Choroid plexus epithelial cell (primary cell): ENCODE measurements around the gene PRRG3.

Source experiments
- DNase-seq: peaks from one replicate; pipeline ENCODE4 v3.0.0-alpha.2; 2010; ENCODE audit warnings: low read depth
- H3K4me3 ChIP-seq: 2 replicates; pipeline ENCODE4 v1.5.1; 2011; ENCODE audit warnings: low read depth, mild to moderate bottlenecking, control low read depth, low read length, moderate library complexity
- TF ChIP-seq, protein P1 (sequence below): conservative IDR thresholded peaks from 2 replicates; pipeline ENCODE4 v1.5.1; 2011; ENCODE audit warnings: low read depth, mild to moderate bottlenecking, control low read depth, inconsistent platforms, low read length, moderate library complexity

The PRRG3 gene

DNA sequence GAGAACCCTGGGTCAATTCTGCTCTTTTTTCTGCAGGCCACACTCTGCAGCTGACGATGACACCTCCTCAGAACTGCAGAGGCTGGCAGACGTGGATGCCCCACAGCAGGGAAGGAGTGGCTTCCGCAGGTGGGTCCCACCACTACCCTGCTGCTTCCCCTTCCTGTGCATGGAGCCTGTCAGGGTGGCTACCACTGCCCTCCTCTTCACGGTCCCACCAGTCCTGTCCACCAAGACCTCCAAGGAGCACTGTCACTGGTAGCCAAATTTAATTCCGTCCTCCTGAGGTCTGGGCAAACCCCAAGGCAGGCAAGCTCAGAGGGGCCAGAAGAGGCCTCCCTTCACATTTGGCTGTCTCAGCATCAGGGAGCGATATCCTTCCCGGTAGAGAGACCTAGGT lies 43.5 kb downstream of the PRRG3 start:
- no peak for DNase-seq
- no peak overlapping the region for H3K4me3 ChIP-seq
- TF ChIP-seq, protein P1, sequence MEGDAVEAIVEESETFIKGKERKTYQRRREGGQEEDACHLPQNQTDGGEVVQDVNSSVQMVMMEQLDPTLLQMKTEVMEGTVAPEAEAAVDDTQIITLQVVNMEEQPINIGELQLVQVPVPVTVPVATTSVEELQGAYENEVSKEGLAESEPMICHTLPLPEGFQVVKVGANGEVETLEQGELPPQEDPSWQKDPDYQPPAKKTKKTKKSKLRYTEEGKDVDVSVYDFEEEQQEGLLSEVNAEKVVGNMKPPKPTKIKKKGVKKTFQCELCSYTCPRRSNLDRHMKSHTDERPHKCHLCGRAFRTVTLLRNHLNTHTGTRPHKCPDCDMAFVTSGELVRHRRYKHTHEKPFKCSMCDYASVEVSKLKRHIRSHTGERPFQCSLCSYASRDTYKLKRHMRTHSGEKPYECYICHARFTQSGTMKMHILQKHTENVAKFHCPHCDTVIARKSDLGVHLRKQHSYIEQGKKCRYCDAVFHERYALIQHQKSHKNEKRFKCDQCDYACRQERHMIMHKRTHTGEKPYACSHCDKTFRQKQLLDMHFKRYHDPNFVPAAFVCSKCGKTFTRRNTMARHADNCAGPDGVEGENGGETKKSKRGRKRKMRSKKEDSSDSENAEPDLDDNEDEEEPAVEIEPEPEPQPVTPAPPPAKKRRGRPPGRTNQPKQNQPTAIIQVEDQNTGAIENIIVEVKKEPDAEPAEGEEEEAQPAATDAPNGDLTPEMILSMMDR = no peak

DNA sequence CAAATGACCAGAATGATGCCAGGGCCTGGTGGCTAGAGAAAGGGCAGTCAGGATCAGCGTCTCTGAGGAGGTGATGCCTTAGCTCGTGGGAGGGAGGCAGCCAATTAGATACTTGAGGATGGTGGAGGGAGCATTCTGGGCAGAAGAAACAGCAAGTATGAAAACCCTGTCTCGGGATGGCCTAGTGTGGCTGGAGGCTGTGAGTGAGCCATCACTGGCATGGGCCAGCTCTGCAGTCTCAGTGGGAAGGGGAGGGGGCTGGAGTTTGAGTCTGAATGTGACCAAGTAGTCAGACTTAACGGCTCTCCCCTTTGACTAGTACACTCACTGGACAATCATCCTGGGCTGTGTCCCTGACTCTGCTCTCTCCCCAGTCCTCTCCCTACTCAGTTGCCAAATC lies 46.3 kb downstream of the PRRG3 start:
- TF ChIP-seq, protein P1 = no peak
- DNase-seq = no peak
- H3K4me3 ChIP-seq = no peak overlapping the region

DNA sequence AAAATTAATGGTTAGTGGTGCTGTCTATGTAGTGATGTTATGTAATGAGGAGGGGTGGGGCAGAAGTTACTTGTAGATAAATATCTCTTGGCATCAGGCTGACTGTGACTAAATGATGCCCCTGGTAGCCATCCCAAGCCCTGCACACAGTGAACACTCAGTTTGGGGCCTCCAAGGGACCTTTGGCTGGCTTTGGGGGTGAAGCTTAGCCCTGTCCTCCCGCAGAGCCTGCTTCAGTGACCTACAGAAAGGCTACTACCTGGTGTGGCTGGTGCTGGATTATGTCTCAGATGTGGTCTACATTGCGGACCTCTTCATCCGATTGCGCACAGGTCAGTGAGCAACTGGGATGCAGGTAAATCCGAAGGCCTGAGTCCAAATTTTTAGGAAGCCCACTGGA lies 47.1 kb downstream of the PRRG3 start:
- no peak overlapping the region for H3K4me3 ChIP-seq
- TF ChIP-seq, protein P1 = no peak
- DNase-seq = no peak

DNA sequence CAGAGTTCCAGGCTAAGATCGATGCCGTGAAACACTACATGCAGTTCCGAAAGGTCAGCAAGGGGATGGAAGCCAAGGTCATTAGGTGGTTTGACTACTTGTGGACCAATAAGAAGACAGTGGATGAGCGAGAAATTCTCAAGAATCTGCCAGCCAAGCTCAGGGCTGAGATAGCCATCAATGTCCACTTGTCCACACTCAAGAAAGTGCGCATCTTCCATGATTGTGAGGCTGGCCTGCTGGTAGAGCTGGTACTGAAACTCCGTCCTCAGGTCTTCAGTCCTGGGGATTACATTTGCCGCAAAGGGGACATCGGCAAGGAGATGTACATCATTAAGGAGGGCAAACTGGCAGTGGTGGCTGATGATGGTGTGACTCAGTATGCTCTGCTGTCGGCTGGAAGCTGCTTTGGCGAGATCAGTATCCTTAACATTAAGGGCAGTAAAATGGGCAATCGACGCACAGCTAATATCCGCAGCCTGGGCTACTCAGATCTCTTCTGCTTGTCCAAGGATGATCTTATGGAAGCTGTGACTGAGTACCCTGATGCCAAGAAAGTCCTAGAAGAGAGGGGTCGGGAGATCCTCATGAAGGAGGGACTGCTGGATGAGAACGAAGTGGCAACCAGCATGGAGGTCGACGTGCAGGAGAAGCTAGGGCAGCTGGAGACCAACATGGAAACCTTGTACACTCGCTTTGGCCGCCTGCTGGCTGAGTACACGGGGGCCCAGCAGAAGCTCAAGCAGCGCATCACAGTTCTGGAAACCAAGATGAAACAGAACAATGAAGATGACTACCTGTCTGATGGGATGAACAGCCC lies 48.6 kb downstream of the PRRG3 start:
- no peak for DNase-seq
- H3K4me3 ChIP-seq = no peak overlapping the region
- TF ChIP-seq, protein P1 = no peak

DNA sequence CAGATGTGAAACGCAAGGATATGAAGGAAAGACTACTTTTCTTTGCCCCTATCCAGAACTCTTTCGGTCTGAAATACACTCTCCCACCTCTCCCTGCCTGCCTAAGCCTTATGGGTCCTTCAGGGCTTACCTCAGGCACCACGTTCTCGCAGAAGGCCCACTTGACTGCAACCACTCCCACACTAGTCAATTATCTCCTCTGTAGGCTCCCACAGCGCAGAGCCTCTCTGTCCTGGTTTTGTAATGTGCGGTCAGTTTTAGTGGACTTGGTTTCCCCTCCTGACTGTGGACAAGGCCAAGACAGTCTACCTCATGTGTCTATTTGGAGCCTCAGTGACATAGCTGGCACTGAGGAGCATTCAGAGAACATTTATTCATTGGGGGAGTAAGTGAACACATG lies 50.4 kb downstream of the PRRG3 start:
- DNase-seq = no peak
- TF ChIP-seq, protein P1 = no peak
- H3K4me3 ChIP-seq = no peak overlapping the region

DNA sequence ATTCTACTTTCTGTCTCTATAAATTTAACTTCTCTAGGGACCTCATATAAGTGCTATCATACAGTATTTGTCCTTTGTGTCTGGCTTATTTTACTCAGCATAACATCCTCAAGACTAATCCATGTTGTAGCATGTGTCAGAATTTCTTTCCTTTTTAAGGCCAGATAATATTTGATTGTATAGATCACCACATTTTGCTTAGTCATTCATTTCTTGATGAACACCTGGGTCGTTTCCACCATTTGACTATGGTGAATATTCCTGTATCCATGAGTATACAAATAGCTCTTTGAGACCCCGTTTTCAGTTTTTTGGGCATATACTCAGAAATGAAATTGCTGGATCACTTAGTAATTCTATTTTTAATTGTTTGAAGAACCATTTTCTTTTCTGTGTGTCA lies 51.2 kb downstream of the PRRG3 start:
- DNase-seq = no peak
- TF ChIP-seq, protein P1 = no peak
- no peak overlapping the region for H3K4me3 ChIP-seq

DNA sequence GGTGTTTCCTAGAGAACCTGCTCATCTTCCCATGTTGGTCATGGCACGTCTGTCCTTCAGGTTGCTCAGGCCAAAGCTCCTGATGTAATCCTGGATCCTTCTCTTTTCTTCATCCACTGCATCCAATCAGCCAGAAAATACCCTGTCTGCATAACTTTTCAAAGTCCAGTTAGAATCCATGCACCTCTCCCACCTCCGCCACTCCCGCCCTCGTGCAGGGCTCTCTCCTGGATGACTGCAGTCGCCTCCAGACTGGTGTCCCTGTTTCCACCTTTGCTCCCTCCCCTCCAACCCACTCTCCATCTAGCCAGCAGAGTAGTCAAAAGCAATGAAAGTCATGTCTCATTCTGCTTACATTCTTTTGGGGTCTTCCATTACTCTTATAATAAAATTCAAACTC lies 55.3 kb downstream of the PRRG3 start:
- H3K4me3 ChIP-seq = no peak overlapping the region
- DNase-seq = no peak
- TF ChIP-seq, protein P1 = no peak
